Fibroblast of villous mesenchyme (primary cell): ENCODE results near the gene XIRP2. TPM values are rescaled to one million over a fixed set of nuclear protein-coding genes. Genes with fewer than 3 reads are reported as not detected.

Experiments used
- DNase-seq: peaks from one replicate; pipeline ENCODE4 v3.0.0-alpha.2; 2010; ENCODE audit warnings: low read depth
- H3K4me3 ChIP-seq: 2 replicates; pipeline ENCODE4 v1.5.1; 2011; ENCODE audit warnings: low read depth, mild to moderate bottlenecking, low read length
- total RNA-seq: library from RNA; depleted of rRNA; stranded (reverse); fragments of >200 nt; gene quantifications from 2 replicates; pipeline ENCODE4 v1.2.3, GENCODE V29; 2012
- TF ChIP-seq, protein P1 (sequence below): IDR thresholded peaks from 2 replicates; pipeline ENCODE4 v1.5.1; 2012; ENCODE audit warnings: low read depth, mild to moderate bottlenecking, low read length; ENCODE audit not compliant: insufficient read depth

The XIRP2 gene
- total RNA-seq, 1 donor: under 0.01 TPM

- no peak for DNase-seq
- no peak overlapping the region for H3K4me3 ChIP-seq
- TF ChIP-seq, protein P1, sequence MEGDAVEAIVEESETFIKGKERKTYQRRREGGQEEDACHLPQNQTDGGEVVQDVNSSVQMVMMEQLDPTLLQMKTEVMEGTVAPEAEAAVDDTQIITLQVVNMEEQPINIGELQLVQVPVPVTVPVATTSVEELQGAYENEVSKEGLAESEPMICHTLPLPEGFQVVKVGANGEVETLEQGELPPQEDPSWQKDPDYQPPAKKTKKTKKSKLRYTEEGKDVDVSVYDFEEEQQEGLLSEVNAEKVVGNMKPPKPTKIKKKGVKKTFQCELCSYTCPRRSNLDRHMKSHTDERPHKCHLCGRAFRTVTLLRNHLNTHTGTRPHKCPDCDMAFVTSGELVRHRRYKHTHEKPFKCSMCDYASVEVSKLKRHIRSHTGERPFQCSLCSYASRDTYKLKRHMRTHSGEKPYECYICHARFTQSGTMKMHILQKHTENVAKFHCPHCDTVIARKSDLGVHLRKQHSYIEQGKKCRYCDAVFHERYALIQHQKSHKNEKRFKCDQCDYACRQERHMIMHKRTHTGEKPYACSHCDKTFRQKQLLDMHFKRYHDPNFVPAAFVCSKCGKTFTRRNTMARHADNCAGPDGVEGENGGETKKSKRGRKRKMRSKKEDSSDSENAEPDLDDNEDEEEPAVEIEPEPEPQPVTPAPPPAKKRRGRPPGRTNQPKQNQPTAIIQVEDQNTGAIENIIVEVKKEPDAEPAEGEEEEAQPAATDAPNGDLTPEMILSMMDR: no peak
Measured at GRCh38 chr2:167287212-167287611, 398.9 kb downstream of the XIRP2 start.

DNA sequence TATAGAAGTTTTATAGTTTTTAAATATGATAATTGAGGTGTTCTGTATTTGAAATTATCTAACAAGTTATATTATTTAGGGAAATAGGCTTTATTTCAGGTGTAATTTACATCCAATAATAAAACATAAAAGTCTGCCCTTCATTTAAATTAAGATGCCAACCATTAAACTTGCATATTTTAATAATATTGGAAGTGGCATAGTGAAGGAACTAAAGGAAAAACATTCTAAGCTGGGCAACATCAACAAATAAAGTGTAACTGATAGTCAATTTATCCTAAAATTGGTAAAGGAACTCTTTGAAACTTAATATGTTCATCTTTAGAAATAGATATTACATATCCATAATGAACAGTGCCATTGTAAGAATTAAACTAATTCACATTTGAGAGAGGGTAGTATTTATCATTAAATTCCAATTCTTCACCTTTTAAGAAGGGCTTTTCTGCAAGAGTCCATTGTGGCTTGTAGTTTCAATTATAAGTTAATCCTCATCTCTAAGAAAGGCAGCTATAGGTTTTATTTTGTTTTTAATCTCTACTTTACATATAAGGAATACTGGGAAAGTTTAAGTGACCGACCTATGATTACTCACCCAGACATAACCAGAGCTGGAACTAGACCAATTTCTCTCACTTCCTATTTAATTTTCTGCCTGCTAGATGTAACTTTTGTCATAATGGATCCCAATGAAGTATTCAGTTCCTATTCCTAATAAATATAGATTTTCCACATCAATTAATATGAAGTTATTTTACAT lies 401.6 kb downstream of the XIRP2 start:
- DNase-seq: no peak
- TF ChIP-seq, protein P1: no peak
- no peak overlapping the region for H3K4me3 ChIP-seq

DNA sequence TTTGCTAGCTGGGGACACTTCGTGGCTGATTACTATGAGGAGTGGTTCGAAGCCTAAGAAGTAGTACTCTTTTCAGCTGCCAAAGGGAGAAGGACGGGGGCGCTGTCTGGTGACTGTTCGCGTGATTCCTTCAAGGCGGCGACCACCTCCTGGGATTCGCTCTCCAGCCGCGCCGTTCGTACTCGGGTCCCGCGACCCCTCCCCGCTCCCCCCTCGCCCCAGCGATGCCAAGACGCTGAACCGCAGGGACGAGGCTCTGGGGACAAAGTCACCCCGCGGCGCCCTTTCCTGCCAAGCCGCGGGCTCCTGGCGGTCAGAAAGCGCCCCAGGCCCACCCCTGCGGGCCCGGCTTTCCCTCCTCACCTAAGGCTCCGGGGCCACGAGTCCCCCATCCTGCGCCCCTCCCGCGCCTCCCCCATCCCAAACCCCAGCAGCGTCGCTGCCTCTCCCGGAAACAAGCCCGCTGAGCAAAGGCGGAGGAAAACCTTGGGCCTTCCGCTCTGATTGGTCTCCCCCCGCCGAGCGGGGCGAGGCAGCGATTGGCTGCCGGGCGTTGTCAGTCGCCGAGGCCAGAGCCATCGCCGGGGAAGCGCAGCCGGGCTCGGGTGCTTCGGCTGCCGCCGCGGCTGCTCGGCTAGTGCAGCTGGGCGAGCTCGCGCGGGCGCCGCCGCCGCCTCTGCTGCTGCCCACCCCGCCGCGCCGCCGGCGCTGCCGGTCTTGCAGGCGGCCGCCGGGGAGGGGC lies 404.3 kb downstream of the XIRP2 start, which contains the start of gene B3GALT1:
Gene B3GALT1, plus strand, starts transcription at position 572 of the 742 bp plus-strand sequence.
- peak; percentile 86 for DNase-seq
- TF ChIP-seq, protein P1: peak; percentile 22
- H3K4me3 ChIP-seq: peak within 1 kb of the TSS; percentile 75

GRCh38 chr2:167293172-167293781 lies 405.0 kb downstream of the XIRP2 start:
- peak; percentile 13 for DNase-seq
- H3K4me3 ChIP-seq: peak overlapping the region; percentile 75
- TF ChIP-seq, protein P1: no peak

DNA sequence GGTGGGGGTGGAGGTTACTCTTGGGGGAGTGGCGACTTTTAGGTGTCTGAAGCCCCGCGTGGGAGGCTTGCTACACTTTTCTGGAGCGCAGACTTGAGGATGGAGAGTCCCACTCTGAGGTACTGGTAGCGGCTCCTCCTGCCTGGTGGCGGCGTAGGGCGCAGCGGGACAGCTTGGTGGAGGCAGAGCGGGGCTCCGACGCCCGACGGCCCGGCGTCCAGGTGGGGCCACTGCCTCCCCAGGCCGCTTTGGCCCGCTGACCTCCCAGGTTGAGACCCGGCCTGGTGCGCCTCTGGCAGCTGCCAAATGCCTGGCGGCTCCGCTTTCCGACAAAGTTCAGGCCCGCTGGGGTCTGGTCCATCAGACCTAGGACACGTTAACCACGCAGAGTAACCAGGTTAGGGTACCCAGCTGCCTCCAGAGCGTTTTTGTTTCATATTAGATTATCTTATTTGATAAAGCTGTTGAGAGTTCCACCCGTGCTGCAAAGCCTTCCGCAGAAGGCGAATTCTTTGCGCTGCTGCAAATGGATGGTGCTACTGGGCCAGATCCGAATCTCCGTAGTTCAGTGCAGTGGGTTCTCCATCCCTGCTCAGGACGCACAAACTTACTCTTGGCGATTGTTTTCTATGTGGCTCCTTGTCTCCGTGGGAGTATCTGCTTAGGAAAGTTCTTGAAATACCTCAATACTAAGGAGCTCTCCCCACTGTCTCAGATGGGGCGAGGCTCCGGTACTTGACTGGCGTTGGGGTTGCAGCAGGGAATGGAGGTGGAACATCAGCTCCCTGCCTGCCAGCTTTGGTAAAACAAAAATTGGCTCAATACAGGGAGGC lies 405.9 kb downstream of the XIRP2 start:
- peak; percentile 8 for DNase-seq
- TF ChIP-seq, protein P1: no peak
- H3K4me3 ChIP-seq: peak overlapping the region; percentile 45

GRCh38 chr2:167294776-167295140 lies 406.5 kb downstream of the XIRP2 start:
- peak; percentile 11 for DNase-seq
- H3K4me3 ChIP-seq: peak overlapping the region; percentile 45
- TF ChIP-seq, protein P1: no peak
